Adrenal gland (tissue), 5 donors: ENCODE measurements around the gene PRR7.

Experiments used
- POLR2A ChIP-seq, 2 donors: fragments of 450-650 bp; IDR thresholded peaks; one replicate each; pipeline ENCODE4 v1.6.1; 2017; ENCODE audit warnings: antibody characterized with exemption in 2 of 2, mild to moderate bottlenecking in 2 of 2, moderate library complexity in 1 of 2
- TF ChIP-seq, protein P1 (sequence below), 6 experiments: fragments of 450-650 bp in 4 of 6; fragments of 200-600 bp in 2 of 6; sonication (generic) in 1 of 6; IDR thresholded peaks; 1 replicate in 5 of 6; 2 replicates in 1 of 6; pipeline versions ENCODE4 v1.5.1 to v1.8.0; 2016 to 2021; ENCODE audit warnings: antibody characterized with exemption in 6 of 6, mild to moderate bottlenecking in 2 of 6, moderate library complexity in 1 of 6
- donor health status: DM: no; HTN: no; CAD: no.

DNA sequence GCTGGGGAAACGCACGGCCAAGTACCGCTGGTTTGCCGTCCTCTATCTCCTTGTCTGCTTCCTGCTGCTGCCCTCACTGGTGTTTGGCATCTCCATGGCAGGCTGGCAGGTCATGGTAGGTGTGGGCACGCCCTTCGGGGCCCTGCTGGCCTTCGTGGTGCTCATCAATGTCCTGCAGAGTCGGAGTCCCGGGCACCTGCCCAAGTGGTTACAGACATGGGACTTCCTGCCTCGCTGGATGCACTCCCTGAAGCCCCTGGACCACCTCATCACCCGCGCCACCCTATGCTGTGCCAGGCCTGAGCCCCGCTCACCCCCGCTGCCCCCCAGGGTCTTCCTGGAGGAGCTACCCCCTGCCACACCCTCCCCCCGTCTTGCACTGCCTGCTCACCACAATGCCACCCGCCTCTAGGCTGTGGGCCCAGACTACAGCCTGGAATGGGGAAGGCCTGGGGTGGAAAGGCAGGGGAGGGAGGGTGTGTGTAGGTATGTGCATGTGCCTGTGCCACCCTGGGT, 48.7 kb upstream of the PRR7 start:
- TF ChIP-seq, protein P1, sequence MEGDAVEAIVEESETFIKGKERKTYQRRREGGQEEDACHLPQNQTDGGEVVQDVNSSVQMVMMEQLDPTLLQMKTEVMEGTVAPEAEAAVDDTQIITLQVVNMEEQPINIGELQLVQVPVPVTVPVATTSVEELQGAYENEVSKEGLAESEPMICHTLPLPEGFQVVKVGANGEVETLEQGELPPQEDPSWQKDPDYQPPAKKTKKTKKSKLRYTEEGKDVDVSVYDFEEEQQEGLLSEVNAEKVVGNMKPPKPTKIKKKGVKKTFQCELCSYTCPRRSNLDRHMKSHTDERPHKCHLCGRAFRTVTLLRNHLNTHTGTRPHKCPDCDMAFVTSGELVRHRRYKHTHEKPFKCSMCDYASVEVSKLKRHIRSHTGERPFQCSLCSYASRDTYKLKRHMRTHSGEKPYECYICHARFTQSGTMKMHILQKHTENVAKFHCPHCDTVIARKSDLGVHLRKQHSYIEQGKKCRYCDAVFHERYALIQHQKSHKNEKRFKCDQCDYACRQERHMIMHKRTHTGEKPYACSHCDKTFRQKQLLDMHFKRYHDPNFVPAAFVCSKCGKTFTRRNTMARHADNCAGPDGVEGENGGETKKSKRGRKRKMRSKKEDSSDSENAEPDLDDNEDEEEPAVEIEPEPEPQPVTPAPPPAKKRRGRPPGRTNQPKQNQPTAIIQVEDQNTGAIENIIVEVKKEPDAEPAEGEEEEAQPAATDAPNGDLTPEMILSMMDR (IDR thresholded peaks at IDR 0.05) = no peak
- TF ChIP-seq POLR2A (IDR thresholded peaks at IDR 0.05) = no peak
